ENCODE measurements around the gene GCLC. TPM values are rescaled to one million over a fixed set of nuclear protein-coding genes. Genes with fewer than 3 reads are reported as not detected.

Gene GCLC
- total RNA-seq (2021), result 33.8 to 47.1 TPM (median 38.6 TPM) in 3 replicates
- Bru-seq, nascent RNA, result percentile 88 among the genes with signal in this experiment
- long read RNA-seq, experiment 1, transcript GCLC-215 (16 exons, 3,785 nt), result major isoform, 161 of 207 reads
- long read RNA-seq, experiment 1, partial matches to known transcripts, result 20 of 207 reads
- long read RNA-seq, experiment 1, other reads (novel, unspliced or antisense), result 20 of 207 reads
- long read RNA-seq, experiment 2, transcript GCLC-215 (16 exons, 3,785 nt), result major isoform, 17 of 36 reads
- long read RNA-seq, experiment 2, partial matches to known transcripts, result 7 of 36 reads
- long read RNA-seq, experiment 2, other reads (novel, unspliced or antisense), result 10 of 36 reads
- long read RNA-seq, experiment 3, transcript GCLC-215 (16 exons, 3,785 nt), result major isoform, 18 of 24 reads
- long read RNA-seq, experiment 3, partial matches to known transcripts, result 0 of 24 reads
- long read RNA-seq, experiment 3, other reads (novel, unspliced or antisense), result 6 of 24 reads

DNA sequence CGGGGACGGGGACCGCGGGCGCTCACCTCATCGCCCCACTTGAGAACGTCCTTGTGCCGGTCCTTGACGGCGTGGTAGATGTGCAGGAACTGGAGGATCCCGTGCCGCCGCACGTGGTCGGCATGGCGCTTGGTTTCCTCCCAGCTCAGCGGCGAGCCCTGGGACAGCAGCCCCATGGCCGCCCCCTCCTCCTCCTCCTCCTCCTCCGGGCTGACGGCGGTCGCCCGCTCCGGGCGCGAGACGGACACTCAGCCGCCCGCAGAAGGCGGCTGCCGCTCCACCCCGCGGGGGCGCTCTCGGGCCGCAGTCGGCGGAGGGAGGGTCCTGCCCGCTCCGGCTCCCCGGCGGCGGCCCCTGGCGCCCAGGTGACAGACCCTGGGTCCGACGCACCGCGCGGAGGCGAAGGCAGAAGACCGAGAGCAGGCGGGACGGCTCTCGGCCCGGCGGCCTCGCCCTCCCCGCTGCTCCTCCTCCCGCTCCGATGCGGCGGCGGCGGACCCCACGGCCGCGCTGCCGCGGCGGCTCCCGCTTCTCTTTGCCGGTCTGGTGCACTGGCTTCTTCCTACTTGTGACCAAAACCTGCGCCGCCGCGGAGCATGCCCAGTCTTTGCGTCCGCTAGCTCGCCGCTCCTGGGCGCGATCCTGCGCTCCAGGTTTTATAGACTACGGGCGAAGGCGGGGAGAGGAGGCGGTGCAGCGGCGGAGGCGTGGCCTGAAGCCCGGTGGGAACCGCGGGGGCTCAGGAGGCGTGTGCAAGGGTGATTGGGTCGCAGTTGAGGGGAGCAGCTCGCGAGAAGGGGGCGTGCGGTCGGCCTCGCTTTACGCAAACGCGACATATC, at the start of gene GCLC:
GCLC (minus strand) TSS at position 632 of the 839 bp plus-strand sequence; CDS start at position 176, 456 bp downstream.
- H3K4me1 Mint-ChIP-seq, result peaks cover 65% of the 10 kb centered on the region
- POLR2A ChIA-PET, result interaction anchor here (1.0 to 1.5 kb wide), 3 partner anchors 10 to 107 kb away, joined by 3 to 4 read pairs (median 4); no protein-coding TSS in a partner anchor
- TF ChIP-seq TEAD1 (CRISPR knock-in tag; IDR thresholded peaks at IDR 0.05), result peak; percentile 40
- peak; percentile 98 for TF ChIP-seq SP1 (CRISPR knock-in tag; conservative IDR thresholded peaks at IDR 0.05)
- TF ChIP-seq ZNF263 (CRISPR knock-in tag; IDR thresholded peaks at IDR 0.05; ENCODE audit: low read depth), result peak; percentile 92
- no peak for TF ChIP-seq IRF2 (CRISPR knock-in tag; IDR thresholded peaks at IDR 0.05; ENCODE audit: borderline replicate concordance, low read depth)
- TF ChIP-seq MYBL2 (CRISPR knock-in tag; IDR thresholded peaks at IDR 0.05), result peak; percentile 64; the same call in 1 of the 2 replicates
- peak; percentile 94 for TF ChIP-seq FOXK1 (CRISPR knock-in tag; IDR thresholded peaks at IDR 0.05)
- TF ChIP-seq, protein P1, sequence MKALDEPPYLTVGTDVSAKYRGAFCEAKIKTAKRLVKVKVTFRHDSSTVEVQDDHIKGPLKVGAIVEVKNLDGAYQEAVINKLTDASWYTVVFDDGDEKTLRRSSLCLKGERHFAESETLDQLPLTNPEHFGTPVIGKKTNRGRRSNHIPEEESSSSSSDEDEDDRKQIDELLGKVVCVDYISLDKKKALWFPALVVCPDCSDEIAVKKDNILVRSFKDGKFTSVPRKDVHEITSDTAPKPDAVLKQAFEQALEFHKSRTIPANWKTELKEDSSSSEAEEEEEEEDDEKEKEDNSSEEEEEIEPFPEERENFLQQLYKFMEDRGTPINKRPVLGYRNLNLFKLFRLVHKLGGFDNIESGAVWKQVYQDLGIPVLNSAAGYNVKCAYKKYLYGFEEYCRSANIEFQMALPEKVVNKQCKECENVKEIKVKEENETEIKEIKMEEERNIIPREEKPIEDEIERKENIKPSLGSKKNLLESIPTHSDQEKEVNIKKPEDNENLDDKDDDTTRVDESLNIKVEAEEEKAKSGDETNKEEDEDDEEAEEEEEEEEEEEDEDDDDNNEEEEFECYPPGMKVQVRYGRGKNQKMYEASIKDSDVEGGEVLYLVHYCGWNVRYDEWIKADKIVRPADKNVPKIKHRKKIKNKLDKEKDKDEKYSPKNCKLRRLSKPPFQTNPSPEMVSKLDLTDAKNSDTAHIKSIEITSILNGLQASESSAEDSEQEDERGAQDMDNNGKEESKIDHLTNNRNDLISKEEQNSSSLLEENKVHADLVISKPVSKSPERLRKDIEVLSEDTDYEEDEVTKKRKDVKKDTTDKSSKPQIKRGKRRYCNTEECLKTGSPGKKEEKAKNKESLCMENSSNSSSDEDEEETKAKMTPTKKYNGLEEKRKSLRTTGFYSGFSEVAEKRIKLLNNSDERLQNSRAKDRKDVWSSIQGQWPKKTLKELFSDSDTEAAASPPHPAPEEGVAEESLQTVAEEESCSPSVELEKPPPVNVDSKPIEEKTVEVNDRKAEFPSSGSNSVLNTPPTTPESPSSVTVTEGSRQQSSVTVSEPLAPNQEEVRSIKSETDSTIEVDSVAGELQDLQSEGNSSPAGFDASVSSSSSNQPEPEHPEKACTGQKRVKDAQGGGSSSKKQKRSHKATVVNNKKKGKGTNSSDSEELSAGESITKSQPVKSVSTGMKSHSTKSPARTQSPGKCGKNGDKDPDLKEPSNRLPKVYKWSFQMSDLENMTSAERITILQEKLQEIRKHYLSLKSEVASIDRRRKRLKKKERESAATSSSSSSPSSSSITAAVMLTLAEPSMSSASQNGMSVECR (CRISPR knock-in tag; IDR thresholded peaks at IDR 0.05; ENCODE audit: borderline replicate concordance), result peak; percentile 74; the same call in 1 of the 2 replicates
- TF ChIP-seq, protein P2, sequence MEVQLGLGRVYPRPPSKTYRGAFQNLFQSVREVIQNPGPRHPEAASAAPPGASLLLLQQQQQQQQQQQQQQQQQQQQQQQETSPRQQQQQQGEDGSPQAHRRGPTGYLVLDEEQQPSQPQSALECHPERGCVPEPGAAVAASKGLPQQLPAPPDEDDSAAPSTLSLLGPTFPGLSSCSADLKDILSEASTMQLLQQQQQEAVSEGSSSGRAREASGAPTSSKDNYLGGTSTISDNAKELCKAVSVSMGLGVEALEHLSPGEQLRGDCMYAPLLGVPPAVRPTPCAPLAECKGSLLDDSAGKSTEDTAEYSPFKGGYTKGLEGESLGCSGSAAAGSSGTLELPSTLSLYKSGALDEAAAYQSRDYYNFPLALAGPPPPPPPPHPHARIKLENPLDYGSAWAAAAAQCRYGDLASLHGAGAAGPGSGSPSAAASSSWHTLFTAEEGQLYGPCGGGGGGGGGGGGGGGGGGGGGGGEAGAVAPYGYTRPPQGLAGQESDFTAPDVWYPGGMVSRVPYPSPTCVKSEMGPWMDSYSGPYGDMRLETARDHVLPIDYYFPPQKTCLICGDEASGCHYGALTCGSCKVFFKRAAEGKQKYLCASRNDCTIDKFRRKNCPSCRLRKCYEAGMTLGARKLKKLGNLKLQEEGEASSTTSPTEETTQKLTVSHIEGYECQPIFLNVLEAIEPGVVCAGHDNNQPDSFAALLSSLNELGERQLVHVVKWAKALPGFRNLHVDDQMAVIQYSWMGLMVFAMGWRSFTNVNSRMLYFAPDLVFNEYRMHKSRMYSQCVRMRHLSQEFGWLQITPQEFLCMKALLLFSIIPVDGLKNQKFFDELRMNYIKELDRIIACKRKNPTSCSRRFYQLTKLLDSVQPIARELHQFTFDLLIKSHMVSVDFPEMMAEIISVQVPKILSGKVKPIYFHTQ (CRISPR knock-in tag; IDR thresholded peaks at IDR 0.05), result no peak
- no peak for TF ChIP-seq CREB1 (CRISPR knock-in tag; IDR thresholded peaks at IDR 0.05)
- peak; percentile 93; the same call in 1 of the 2 replicates for TF ChIP-seq ETV6 (CRISPR knock-in tag; IDR thresholded peaks at IDR 0.05)
- no peak; the same call in 1 of the 2 replicates for TF ChIP-seq ZNF232 (CRISPR knock-in tag; IDR thresholded peaks at IDR 0.05)
- TF ChIP-seq ZNF138 (CRISPR knock-in tag; conservative IDR thresholded peaks at IDR 0.05), result peak; percentile 85; the same call in 1 of the 2 replicates
- TF ChIP-seq NFYB (CRISPR knock-in tag; conservative IDR thresholded peaks at IDR 0.05; ENCODE audit: low read depth), result no peak
- no peak for TF ChIP-seq JAZF1 (CRISPR knock-in tag; IDR thresholded peaks at IDR 0.05)
- no peak for TF ChIP-seq GTF2I (CRISPR knock-in tag; conservative IDR thresholded peaks at IDR 0.05)
- TF ChIP-seq, protein P3, sequence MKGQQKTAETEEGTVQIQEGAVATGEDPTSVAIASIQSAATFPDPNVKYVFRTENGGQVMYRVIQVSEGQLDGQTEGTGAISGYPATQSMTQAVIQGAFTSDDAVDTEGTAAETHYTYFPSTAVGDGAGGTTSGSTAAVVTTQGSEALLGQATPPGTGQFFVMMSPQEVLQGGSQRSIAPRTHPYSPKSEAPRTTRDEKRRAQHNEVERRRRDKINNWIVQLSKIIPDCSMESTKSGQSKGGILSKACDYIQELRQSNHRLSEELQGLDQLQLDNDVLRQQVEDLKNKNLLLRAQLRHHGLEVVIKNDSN (CRISPR knock-in tag; IDR thresholded peaks at IDR 0.05), result peak; percentile 49; the same call in 1 of the 2 replicates
- TF ChIP-seq, protein P4, sequence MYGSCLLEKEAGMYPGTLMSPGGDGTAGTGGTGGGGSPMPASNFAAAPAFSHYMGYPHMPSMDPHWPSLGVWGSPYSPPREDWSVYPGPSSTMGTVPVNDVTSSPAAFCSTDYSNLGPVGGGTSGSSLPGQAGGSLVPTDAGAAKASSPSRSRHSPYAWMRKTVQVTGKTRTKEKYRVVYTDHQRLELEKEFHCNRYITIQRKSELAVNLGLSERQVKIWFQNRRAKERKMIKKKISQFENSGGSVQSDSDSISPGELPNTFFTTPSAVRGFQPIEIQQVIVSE (CRISPR knock-in tag; IDR thresholded peaks at IDR 0.05; ENCODE audit: borderline replicate concordance), result no peak
- TF ChIP-seq TEAD4 (CRISPR knock-in tag; IDR thresholded peaks at IDR 0.05), result no peak
- TF ChIP-seq, protein P5, sequence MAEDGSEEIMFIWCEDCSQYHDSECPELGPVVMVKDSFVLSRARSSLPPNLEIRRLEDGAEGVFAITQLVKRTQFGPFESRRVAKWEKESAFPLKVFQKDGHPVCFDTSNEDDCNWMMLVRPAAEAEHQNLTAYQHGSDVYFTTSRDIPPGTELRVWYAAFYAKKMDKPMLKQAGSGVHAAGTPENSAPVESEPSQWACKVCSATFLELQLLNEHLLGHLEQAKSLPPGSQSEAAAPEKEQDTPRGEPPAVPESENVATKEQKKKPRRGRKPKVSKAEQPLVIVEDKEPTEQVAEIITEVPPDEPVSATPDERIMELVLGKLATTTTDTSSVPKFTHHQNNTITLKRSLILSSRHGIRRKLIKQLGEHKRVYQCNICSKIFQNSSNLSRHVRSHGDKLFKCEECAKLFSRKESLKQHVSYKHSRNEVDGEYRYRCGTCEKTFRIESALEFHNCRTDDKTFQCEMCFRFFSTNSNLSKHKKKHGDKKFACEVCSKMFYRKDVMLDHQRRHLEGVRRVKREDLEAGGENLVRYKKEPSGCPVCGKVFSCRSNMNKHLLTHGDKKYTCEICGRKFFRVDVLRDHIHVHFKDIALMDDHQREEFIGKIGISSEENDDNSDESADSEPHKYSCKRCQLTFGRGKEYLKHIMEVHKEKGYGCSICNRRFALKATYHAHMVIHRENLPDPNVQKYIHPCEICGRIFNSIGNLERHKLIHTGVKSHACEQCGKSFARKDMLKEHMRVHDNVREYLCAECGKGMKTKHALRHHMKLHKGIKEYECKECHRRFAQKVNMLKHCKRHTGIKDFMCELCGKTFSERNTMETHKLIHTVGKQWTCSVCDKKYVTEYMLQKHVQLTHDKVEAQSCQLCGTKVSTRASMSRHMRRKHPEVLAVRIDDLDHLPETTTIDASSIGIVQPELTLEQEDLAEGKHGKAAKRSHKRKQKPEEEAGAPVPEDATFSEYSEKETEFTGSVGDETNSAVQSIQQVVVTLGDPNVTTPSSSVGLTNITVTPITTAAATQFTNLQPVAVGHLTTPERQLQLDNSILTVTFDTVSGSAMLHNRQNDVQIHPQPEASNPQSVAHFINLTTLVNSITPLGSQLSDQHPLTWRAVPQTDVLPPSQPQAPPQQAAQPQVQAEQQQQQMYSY (CRISPR knock-in tag; IDR thresholded peaks at IDR 0.05), result peak; percentile 100
- no peak for TF ChIP-seq ZNF671 (CRISPR knock-in tag; IDR thresholded peaks at IDR 0.05)
- TF ChIP-seq TP53 (CRISPR knock-in tag; IDR thresholded peaks at IDR 0.05), result peak; percentile 85; the same call in 1 of the 2 replicates
- TF ChIP-seq TCF7 (CRISPR knock-in tag; IDR thresholded peaks at IDR 0.05; ENCODE audit: low read depth), result peak; percentile 15; the same call in 1 of the 2 replicates

More for the DNA sequence above, at the start of gene GCLC:
- H3K4me3 Mint-ChIP-seq, result peak within 1 kb of the TSS; percentile 99
- CTCF ChIA-PET, result interaction anchor here (0.7 to 1.8 kb wide), 9 partner anchors 12 to 184 kb away, joined by 3 to 13 read pairs (median 6); no protein-coding TSS in a partner anchor
- peaks cover 7% of the 10 kb centered on the region for H3K9me3 Mint-ChIP-seq
- peaks cover 25% of the 10 kb centered on the region for H3K27me3 Mint-ChIP-seq (ENCODE audit: low read depth)
- H3K27ac Mint-ChIP-seq, result peak within 1 kb of the TSS; percentile 96
- H3K36me3 Mint-ChIP-seq, result no peaks in the 10 kb centered on the region
- DNase-seq (ENCODE audit: low spot score) (peak; percentile 94), ATAC-seq (peak; percentile 69)

All from WTC11 (cell line).